Measurements from ENCODE around the gene CCER1. TPM values are rescaled to one million over a fixed set of nuclear protein-coding genes. Genes with fewer than 3 reads are reported as not detected.

Gene CCER1
- total RNA-seq, 1 donor from 2014 or later: not detected

DNA sequence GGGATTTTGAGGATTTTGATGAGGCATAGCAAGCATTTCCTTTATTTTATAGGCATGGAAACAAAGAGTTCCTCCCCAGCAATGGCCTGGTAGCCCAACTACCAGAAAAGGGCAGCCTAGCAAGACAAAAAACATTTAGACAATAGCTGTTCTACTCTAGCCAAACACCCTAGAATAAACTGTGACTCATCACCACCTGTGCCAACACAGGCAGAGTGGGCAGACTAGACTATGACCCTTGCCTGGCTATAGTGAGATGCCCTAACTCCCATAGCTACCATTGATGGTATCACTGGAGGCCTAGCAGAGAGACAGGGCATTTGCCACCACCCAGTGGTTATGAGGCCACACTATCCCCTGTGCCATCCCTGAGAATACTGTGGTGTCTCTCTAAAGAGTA, 15.5 kb upstream of the CCER1 start:
- H3K4me3 Mint-ChIP-seq (ENCODE audit: unreplicated experiment): no peak overlapping the region
- no peaks in the 10 kb centered on the region for H3K36me3 Mint-ChIP-seq (ENCODE audit: low read depth)
- TF ChIP-seq, protein P1, sequence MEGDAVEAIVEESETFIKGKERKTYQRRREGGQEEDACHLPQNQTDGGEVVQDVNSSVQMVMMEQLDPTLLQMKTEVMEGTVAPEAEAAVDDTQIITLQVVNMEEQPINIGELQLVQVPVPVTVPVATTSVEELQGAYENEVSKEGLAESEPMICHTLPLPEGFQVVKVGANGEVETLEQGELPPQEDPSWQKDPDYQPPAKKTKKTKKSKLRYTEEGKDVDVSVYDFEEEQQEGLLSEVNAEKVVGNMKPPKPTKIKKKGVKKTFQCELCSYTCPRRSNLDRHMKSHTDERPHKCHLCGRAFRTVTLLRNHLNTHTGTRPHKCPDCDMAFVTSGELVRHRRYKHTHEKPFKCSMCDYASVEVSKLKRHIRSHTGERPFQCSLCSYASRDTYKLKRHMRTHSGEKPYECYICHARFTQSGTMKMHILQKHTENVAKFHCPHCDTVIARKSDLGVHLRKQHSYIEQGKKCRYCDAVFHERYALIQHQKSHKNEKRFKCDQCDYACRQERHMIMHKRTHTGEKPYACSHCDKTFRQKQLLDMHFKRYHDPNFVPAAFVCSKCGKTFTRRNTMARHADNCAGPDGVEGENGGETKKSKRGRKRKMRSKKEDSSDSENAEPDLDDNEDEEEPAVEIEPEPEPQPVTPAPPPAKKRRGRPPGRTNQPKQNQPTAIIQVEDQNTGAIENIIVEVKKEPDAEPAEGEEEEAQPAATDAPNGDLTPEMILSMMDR (IDR thresholded peaks at IDR 0.05): no peak
- H3K27me3 Mint-ChIP-seq (ENCODE audit: low read depth): no peaks in the 10 kb centered on the region
- H3K4me1 Mint-ChIP-seq (ENCODE audit: low read depth): peaks cover 17% of the 10 kb centered on the region
- no peak for DNase-seq (ENCODE audit: low spot score)
- no peaks in the 10 kb centered on the region for H3K9me3 Mint-ChIP-seq (ENCODE audit: low read depth)
- H3K27ac Mint-ChIP-seq (ENCODE audit: unreplicated experiment): no peak overlapping the region

DNA sequence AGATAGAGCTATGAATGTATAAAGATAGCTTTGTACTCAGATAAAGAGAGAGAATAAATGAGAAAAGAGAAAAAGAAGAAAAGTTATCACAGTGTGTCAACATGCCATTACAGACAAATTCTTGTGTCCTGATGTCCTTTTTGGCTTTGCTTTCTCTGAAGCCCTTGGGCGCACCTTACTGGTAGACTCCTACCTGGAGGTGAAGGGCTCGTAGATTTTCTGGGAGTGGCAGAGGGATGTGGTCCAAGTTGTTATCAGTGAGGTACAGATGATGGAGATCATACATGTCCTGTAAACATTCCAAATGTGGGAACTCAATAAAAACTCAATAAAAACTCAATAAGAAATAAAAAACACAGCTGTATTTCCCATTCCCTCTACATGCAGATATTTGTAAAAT, 14.9 kb upstream of the CCER1 start:
- Mint-ChIP-seq H3K9me3 (ENCODE audit: low read depth) (no peaks in the 10 kb centered on the region), H3K27ac (ENCODE audit: unreplicated experiment) (no peak overlapping the region), H3K4me1 (ENCODE audit: low read depth) (peaks cover 17% of the 10 kb centered on the region), H3K27me3 (ENCODE audit: low read depth) (no peaks in the 10 kb centered on the region), H3K4me3 (ENCODE audit: unreplicated experiment) (no peak overlapping the region), H3K36me3 (ENCODE audit: low read depth) (no peaks in the 10 kb centered on the region)
- TF ChIP-seq, protein P1 (IDR thresholded peaks at IDR 0.05): no peak
- DNase-seq (ENCODE audit: low spot score): no peak

DNA sequence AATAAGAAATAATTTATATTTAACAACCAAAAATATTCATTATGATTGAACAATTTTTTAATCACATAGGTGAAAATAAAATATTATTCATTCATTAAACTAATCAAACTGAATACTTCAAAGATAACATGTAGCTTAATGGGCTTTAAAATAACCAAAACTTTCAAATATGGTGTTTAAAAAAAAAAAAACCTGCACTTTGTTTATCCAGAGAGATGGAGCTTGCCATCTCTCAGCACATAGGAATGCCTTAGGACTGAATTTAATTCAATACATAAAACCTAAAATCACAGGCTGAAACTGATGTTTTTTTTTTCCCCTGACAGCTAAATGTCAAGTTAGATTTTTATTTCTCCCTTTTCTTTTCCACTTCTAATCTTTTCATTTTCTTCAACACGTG, 14.4 kb upstream of the CCER1 start:
- TF ChIP-seq, protein P1 (IDR thresholded peaks at IDR 0.05): no peak
- Mint-ChIP-seq H3K9me3 (ENCODE audit: low read depth) (no peaks in the 10 kb centered on the region), H3K4me3 (ENCODE audit: unreplicated experiment) (no peak overlapping the region), H3K36me3 (ENCODE audit: low read depth) (no peaks in the 10 kb centered on the region), H3K27ac (ENCODE audit: unreplicated experiment) (no peak overlapping the region), H3K4me1 (ENCODE audit: low read depth) (peaks cover 12% of the 10 kb centered on the region), H3K27me3 (ENCODE audit: low read depth) (no peaks in the 10 kb centered on the region)
- DNase-seq (ENCODE audit: low spot score): no peak

DNA sequence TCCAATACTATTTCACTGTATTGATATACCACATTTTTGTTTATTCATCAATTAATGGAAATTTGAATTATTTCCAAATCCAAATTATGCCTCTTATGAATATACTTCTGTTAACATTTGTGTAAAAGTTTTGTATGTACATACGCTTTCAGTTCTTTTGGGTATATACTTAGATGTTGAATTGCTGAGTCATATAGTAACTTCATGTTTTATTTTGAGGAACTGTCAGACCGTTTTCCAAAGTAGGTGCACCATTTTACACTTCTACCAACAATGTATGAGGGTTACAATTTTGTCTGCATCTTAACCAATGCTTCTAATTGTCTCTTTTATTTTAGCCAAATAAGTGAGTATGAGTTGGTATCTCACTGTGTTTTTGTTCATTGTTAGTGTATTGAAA, 10.2 kb upstream of the CCER1 start:
- Mint-ChIP-seq H3K27me3 (ENCODE audit: low read depth) (no peaks in the 10 kb centered on the region), H3K9me3 (ENCODE audit: low read depth) (no peaks in the 10 kb centered on the region), H3K4me1 (ENCODE audit: low read depth) (peaks cover 7% of the 10 kb centered on the region), H3K4me3 (ENCODE audit: unreplicated experiment) (no peak overlapping the region), H3K27ac (ENCODE audit: unreplicated experiment) (no peak overlapping the region), H3K36me3 (ENCODE audit: low read depth) (no peaks in the 10 kb centered on the region)
- TF ChIP-seq, protein P1 (IDR thresholded peaks at IDR 0.05): no peak
- no peak for DNase-seq (ENCODE audit: low spot score)

DNA sequence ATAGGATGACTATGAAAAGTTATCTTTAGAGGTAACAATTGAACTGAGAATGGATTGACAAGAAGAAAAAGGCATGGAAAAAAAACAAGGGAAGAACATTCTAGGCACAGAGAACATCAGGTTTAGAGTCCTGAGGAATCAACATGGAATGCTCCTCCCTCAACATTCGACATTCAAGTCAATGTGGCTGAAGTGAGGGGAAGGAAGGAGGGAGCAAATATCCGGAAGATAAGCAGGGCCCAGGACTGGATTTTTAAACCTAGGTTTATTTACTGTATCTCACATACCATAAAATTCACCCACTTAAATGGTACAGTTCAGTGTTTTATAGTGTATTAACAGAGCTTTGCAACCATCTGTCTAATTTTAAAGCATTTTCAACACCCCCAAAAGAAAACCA, 9.6 kb upstream of the CCER1 start:
- Mint-ChIP-seq H3K27ac (ENCODE audit: unreplicated experiment) (no peak overlapping the region), H3K36me3 (ENCODE audit: low read depth) (no peaks in the 10 kb centered on the region), H3K4me3 (ENCODE audit: unreplicated experiment) (no peak overlapping the region), H3K4me1 (ENCODE audit: low read depth) (peaks cover 3% of the 10 kb centered on the region), H3K9me3 (ENCODE audit: low read depth) (no peaks in the 10 kb centered on the region), H3K27me3 (ENCODE audit: low read depth) (no peaks in the 10 kb centered on the region)
- TF ChIP-seq, protein P1 (IDR thresholded peaks at IDR 0.05): no peak
- DNase-seq (ENCODE audit: low spot score): no peak

Measured in chondrocyte (in vitro differentiated cells).